Measurements from ENCODE around the gene DEK.
"Not testable (repeated sequence)": the region's sequence is repeated elsewhere in the genome, so short reads cannot be mapped to it uniquely, and the experiment has no call there.

The DEK gene

DNA sequence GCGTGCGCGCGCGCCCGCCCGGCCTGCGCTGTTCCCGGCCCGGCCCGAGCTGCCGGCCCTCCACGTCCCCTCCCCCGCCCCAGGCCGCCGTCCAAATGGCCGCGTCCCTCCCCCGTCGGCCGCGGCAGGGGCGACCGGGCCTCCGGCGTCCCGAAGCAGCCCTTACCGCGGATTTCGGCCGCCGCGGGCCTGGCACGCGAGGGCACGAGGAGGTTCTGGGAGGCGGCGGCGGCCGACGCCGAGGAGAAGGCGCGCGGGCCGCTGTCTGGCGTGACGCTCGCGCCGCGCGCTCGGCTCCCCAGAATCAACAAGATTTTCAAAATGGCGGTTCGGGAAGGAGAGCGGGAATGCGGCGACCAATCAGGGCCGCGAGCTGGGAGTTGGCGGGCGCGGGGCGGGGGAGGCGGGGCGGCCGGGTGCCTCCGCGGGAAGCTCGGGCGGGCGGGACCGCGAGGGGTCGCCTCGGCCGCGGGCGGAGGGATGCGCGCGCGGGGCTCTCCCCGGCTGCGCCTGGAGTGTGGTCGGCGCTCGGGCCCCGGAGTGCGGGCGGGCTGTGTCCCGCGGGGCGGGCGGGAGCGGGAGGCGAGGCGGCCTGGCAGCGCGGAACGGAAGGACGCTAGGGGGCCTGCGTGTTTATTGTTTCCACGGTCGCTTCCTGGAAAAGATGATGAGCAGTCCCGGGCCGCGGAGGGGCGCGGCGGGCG, at the start of gene DEK:
TSS of gene DEK (minus strand) at position 312 of the 704 bp plus-strand sequence. CDS start 543 bp downstream, outside the sequence.
- FAIRE-seq, result no peak

GRCh38 chr6:18312368-18312767, 48.0 kb upstream of the DEK start:
- no peak for FAIRE-seq

GRCh38 chr6:18310010-18310409, 45.7 kb upstream of the DEK start:
- FAIRE-seq, result not testable (repeated sequence)

DNA sequence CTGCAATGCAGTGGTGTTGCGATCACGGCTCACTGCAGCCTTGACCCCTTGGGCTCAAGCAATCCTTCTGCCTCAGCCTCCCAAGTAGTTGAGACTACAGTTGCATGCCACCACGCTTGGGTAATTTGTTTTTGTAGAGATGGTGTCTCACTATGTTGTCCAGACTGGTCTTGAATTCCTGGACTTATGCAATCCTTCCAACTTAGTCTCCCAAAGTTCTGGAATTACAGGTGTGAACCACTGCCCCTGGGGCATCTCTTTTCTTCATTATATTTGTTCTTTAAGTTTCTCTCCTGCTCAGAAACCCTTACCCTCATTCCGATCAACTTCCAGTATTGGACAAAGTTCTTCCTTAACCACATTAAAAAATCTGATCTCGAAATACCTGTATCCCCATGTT, 44.7 kb upstream of the DEK start:
- FAIRE-seq, result no peak

GRCh38 chr6:18308070-18308735, 43.9 kb upstream of the DEK start:
- FAIRE-seq, result no peak

DNA sequence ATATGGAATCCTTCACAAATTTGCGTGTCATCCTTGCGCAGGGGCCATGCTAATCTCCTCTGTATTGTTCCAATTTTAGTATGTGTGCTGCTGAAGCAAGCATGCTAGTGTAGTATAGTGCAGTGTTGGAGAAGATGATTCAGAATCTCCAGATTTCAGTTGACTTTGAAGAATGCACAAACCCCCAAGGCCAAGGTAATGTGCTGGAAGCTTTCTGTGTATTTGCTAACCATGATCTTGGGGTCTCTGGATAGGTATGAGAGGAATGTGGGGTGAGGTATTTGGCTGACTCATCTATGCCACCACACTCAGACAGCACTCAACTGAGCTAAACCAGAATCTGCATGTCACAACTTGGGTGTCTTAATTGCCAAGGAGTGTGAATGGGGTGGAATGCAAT, 42.6 kb upstream of the DEK start:
- FAIRE-seq, result no peak

DNA sequence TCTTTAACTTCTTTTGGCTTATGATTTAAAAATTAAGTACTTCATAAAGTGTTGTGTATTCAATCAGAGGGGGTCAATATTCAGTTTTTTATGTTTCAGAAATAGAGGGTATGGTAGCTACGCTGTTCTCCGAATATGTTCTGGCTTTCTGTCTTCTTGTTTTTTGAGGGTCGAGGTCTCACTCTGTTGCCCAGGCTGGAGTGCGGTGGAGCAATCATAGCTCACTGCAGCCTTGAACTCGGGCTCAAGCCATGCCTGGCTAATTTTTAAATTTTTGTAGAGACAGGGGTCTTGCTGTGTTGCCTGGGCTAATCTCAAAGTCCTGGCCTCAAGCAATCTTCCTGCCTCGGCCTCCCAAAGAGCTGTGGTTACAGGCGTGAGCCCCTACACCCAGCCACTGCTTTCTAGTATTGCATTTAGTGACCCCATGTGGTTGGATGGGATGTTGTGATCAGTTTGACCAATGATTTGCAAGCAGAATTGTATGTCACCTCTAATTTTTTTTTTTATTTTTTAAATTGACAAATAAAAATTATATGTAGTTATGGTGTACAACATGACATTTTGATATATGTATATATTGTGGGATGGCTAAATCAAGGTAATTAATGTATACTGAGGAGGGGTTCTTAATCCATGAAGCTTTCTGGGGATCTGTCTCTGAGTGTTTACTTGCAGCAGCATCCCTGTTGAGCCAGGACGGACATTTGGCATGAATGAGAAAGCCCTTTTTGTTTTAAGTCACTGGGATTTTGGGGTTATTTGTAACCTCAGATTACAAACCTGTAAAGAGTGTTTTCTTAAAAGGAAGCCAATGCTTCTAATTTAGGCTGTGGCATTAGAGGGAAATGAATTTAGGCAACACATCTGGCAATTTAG, 38.5 kb upstream of the DEK start:
- FAIRE-seq, result no peak

DNA sequence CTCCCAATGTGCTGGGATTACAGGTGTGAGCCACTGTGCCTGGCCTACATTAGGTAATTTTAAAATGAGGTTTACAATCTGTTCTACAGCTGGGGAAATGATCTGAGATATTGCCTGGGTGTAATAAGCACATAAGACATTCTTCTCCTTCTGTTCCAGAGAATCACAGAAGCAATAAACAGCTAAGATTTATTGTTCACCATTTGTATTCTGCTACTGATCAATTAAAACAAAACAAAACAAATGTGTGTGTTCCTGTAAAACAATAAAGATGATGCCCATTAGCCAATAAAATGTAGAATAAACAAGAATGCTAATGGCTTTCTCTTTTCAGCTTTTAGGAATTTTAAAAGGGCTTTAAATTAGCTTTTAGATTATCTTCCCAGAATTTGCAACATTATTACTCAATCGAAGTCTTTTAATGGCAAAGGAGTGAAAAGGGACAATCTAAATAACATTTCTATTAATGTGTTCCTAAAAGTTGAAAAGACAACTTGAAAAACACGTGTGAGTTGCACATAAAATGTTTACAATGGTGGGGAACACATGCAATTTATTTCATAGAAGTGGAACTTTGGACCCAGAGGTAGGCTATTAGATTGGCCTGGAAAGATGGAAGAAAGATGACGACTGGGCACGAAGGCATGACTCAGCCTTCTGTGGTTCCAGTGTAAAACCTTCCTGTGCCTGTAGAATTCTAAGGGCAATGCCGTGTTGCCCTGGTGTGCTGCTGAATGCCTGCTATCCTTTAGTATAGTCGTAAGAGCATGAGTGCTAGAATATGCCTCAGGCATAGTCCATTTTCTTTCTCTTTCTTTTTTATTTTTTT, 29.0 kb upstream of the DEK start:
- FAIRE-seq, result no peak

- FAIRE-seq, result no peak
These were observed 25.0 kb upstream of the DEK start for GRCh38 chr6:18289283-18289682.

DNA sequence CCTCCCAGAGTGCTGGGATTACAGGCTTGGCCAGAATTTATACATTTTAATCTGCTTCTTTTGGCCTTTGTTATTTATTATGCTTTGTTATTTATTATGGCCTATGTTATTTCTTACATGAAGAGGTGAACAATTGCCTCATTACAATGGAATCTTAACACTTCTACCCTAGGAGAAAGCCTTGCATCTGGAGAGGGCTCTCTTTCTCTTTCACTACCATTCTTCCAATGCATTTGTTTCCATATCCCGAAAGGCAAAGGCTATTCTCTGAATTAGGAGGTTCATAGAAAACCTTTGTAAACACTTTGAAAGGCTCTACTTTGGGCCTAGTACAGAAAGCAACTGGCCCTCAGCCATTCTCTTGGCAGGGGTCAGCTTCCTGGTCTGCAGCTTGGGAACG, 19.9 kb upstream of the DEK start:
- FAIRE-seq, result no peak

DNA sequence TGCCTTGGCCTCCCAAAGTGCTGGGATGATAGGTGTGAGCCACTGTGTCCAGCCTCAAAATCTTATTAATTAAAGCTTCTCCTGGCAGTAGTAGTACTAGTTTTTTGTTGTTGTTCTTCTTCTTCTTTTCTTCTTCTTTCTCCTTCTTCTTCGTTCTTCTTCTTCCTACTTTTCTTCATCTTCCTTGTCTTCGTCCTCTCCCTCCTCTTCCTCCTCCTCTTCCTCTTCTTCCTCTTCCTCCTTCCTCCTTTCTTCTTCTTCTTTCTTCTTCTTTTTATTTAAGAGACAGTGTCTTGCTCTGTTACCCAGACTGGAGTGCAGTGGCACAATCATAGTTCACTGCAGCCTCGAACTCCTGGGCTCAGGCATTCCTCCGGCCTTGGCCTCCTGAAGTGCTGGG, 17.2 kb upstream of the DEK start:
- no peak for FAIRE-seq

DNA sequence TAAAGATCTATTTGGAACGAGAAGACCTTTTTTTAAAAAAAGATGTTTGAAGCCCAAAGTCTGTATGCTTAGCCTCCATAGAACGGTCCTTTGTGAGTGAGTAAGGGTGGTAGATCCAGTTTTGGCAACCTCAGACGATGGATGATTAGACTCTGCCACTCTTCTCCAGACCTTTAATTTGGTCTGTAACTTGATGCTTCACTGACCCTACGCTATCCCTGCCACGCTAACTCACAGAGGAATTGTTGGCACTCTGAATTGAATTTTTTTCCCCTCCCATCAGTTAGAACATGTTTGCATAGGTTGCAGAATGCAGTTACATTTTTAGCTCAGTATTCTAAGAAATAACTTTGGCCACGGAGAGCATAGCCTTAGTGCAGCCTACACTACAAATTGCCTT, 15.8 kb upstream of the DEK start:
- no peak for FAIRE-seq

DNA sequence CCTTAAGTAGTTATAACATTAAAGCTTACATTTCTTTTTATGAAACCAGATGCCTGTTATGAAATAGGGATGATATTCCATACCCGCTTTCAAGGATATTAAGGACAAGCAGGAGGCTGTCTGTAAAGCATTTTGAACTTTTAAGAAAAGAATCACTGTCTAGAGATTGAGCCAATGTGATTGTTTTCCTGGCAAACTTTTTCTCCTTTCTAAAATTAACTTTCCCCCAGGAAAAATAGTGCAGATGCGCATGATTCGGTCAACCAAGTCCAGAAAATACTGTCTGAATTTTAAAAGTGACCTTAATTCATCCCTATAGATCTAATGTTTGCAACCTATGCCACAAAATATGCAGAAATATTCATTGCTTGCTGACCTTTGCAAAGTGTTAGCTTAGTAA, 15.1 kb upstream of the DEK start:
- FAIRE-seq, result no peak

DNA sequence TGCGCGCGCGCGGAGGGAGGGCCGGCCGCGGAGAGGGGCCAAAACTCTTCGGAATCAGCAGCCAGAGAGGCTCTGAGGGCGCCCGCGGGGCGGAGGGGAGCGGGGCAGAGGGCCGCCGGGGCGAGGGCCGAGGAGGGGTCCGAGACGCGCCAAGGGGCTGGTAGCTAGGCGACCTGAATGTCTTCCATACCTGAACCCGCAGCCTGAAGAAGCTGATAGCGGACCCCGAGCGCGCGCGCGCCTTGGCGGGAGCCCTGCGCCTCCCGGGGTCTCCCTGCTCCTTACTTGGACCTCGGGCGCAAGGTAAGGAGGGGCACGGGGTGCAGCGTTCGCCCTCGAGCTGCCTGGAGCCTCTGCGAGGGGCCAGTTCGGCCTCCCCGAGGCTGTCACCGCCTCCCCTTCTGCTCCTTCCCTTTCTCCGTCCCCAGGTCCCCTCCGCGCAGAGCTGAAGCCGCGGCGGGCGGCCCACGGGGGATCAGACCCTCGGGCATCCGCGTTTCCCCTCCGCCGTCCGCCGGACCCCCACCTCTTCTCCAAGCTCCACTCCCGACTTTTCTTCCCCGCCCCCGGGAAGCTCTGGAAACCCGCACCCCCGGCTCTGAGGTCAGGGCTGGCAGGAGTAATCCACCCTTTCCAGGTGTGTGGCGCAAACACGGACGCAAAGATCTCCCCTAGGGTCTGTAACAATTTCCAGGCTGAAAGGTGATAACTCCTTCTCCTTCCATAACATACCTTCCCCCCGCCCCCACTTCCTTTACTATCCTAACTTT, 13.1 kb upstream of the DEK start:
- FAIRE-seq, result no peak

GRCh38 chr6:18276610-18277236, 12.4 kb upstream of the DEK start:
- FAIRE-seq, result no peak

- FAIRE-seq, result no peak
These were observed 5.9 kb upstream of the DEK start for GRCh38 chr6:18270216-18270615.

DNA sequence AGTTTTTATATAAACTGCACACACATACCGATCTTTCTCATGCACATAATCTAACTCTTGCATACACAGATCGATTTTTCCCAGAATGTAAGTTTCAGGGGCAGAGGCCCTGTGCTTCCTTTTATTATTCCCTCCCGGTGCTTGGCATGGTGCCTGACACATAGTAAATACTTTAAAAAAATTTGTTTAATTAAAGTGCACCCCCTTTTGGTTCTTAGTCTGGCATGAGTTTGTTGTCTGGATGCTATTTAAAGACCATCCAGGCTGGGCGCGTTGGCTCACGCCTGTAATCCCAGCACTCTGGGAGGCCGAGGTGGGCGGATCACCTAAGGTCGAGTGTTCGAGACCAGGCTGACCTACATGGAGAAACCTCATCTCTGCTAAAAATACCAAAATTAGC, 5.4 kb upstream of the DEK start:
- FAIRE-seq, result no peak

DNA sequence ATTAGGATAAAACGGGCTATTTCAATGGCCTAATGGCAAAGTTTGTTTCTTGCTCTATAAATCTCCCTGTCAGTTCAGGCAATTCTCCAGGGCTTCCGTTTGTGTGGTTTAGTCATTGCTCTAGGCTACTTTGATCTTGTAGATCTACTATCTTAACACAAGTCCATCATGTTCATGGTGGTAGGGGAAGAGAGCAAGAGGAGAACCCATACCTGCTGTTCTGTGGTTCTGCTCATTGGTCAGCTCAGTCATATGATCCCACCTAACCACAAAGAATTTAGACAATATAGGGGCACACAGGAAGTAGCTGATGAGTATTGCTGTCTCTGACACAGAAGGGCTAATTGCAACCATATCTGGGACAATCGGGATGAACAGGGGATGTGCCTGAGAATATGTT, 4.9 kb upstream of the DEK start:
- FAIRE-seq, result no peak

- FAIRE-seq, result no peak
These were observed 3.7 kb upstream of the DEK start for GRCh38 chr6:18268066-18268465.

- no peak for FAIRE-seq
These were observed 2.2 kb upstream of the DEK start for GRCh38 chr6:18266523-18266912.

DNA sequence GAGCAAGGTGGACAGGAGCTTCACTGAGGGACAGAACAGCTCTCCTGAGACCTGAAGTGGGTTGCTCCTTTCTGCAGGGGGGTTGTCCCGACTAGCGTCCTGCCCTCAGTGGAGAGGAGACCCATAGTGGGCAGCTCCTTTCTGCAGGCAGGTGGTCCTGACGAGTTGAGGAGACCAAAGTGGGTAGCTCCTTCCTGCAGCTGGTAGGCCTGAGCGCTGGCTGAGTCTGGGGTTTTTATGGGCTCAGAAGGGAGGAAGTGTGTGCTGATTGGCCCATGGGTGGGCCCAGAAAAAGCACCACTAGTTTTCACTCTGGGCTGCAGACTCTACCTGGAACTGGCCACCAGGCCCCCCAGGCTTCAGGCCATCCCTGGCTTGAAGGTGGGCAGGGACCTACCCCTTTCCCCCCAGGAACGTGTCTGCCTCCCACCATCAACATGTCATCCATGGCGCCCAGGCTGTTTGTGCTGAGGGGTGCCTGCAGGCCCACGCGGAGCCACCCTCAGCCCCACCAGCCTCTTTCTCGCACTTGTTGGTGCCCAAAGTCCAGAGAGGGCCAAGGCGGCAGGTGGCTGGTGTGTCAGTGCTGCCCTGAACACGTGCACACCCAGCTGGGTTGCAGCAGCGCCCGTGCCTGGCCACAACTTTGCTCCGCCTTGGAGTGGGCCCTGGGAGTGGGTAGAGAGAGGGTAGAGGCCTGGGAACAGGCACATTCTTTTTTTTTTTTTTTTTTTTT, 1.6 kb upstream of the DEK start:
- no peak for FAIRE-seq
